Esophagus muscularis mucosa (tissue), 4 donors: ENCODE data around the gene SLC22A4. TPM values are rescaled to one million over a fixed set of nuclear protein-coding genes. Genes with fewer than 3 reads are reported as not detected.

Source experiments
- DNase-seq: peaks from one replicate; pipeline ENCODE4 v3.0.0-alpha.2; 2017; ENCODE audit errors: extremely low spot score
- H3K27ac ChIP-seq, 4 donors: fragments of 200-600 bp; sonication (generic); replicated peaks in 1 of 4; 1 replicate in 3 of 4; 2 replicates in 1 of 4; pipeline ENCODE4 v1.5.1; 2016 to 2019; ENCODE audit warnings: mild to moderate bottlenecking in 1 of 4
- H3K27me3 ChIP-seq, 4 donors: fragments of 200-600 bp; sonication (generic); one replicate each; pipeline versions ENCODE4 v1.5.1 to v1.6.0; 2016 to 2019
- H3K36me3 ChIP-seq, 4 donors: fragments of 200-600 bp; sonication (generic); one replicate each; pipeline ENCODE4 v1.5.1; 2016 to 2019
- H3K4me1 ChIP-seq, 4 donors: fragments of 200-600 bp; sonication (generic); one replicate each; pipeline ENCODE4 v1.5.1; 2016 to 2019
- H3K4me3 ChIP-seq, 4 donors: fragments of 200-600 bp; sonication (generic); 1 replicate in 2 of 4; 2 replicates in 2 of 4; pipeline ENCODE4 v1.5.1; 2016 to 2019; ENCODE audit warnings: mild to moderate bottlenecking in 4 of 4, moderate library complexity in 1 of 4
- H3K9me3 ChIP-seq, 4 donors: fragments of 200-600 bp; sonication (generic); 1 replicate in 3 of 4; 2 replicates in 1 of 4; pipeline ENCODE4 v1.5.1; 2016 to 2019
- CTCF ChIP-seq, 3 experiments: fragments of 200-600 bp in 2 of 3; fragments of 450-650 bp in 1 of 3; sonication (generic) in 2 of 3; IDR thresholded peaks; one replicate each; pipeline ENCODE4 v1.5.1; 2017 to 2019; ENCODE audit warnings: antibody characterized with exemption in 3 of 3, mild to moderate bottlenecking in 2 of 3, moderate library complexity in 1 of 3
- EP300 ChIP-seq: sonication (generic); formaldehyde crosslinking; IDR thresholded peaks from one replicate; pipeline ENCODE4 v1.6.1; 2017; ENCODE audit warnings: antibody characterized with exemption
- POLR2A ChIP-seq: fragments of 450-650 bp; IDR thresholded peaks from one replicate; pipeline ENCODE4 v1.6.1; 2017; ENCODE audit warnings: antibody characterized with exemption, moderate library complexity, mild to moderate bottlenecking, low read depth
- POLR2AphosphoS5 ChIP-seq, 2 donors: sonication (generic); formaldehyde crosslinking; IDR thresholded peaks; one replicate each; pipeline ENCODE4 v1.6.1; 2017; ENCODE audit warnings: antibody characterized with exemption in 2 of 2
- WGBS: methylation state at CpG from one replicate; pipeline ENCODE4 v1.1.5; 2018; 5-methylcytosine and 5-hydroxymethylcytosine counted together
- intact Hi-C: fragments of 100-400 bp; cut with DNase I; formaldehyde crosslinking; loops from one replicate; pipeline ENCODE4 v1.15.1; 2023
- total RNA-seq, 4 donors: library from RNA; depleted of rRNA; stranded (reverse); fragments of >200 nt; gene quantifications; one replicate each; pipeline versions ENCODE4 v1.1.0 to v1.2.1, GENCODE V29; 2016

Gene SLC22A4
- total RNA-seq, 4 donors from 2014 or later, result 0.42 to 1.7 (median 1.0) TPM

- intact Hi-C loops, result no loop called here
These were observed 13.6 kb upstream of the SLC22A4 start for GRCh38 chr5:132280371-132281240.

GRCh38 chr5:132281856-132282614 is 12.2 kb upstream of the SLC22A4 start:
- intact Hi-C loops, result no loop called here
- WGBS, result 94% methylated on average over 9 of the region's 9 CpGs
- no peaks in the 10 kb centered on the region for H3K36me3 ChIP-seq
- no peaks in the 10 kb centered on the region for H3K27me3 ChIP-seq
- H3K9me3 ChIP-seq, result no peaks in the 10 kb centered on the region
- TF ChIP-seq POLR2A, result no peak
- no peak for TF ChIP-seq CTCF (IDR thresholded peaks at IDR 0.05)
- TF ChIP-seq EP300, result no peak
- no peak for TF ChIP-seq POLR2AphosphoS5 (IDR thresholded peaks at IDR 0.05)
- no peak overlapping the region for H3K4me3 ChIP-seq
- peak; percentile 62 for DNase-seq
- peaks cover 0 to 11% (median 3%) of the 10 kb centered on the region in 4 donors for H3K4me1 ChIP-seq
- no peak overlapping the region for H3K27ac ChIP-seq

More at GRCh38 chr5:132280371-132281240, 13.6 kb upstream of the SLC22A4 start:
- Histone ChIP-seq H3K4me3 (no peak overlapping the region), H3K4me1 (peaks cover 0 to 13% (median 4%) of the 10 kb centered on the region in 4 donors), H3K36me3 (no peaks in the 10 kb centered on the region), H3K9me3 (no peaks in the 10 kb centered on the region), H3K27ac (no peak overlapping the region), H3K27me3 (no peaks in the 10 kb centered on the region)
- DNase-seq, result no peak
- 87% methylated on average over 5 of the region's 5 CpGs for WGBS
- TF ChIP-seq POLR2A, result no peak
- TF ChIP-seq EP300, result no peak
- TF ChIP-seq CTCF (IDR thresholded peaks at IDR 0.05), result no peak
- TF ChIP-seq POLR2AphosphoS5 (IDR thresholded peaks at IDR 0.05), result no peak

GRCh38 chr5:132283423-132284043 is 10.7 kb upstream of the SLC22A4 start:
- peak; percentile 90 for DNase-seq

GRCh38 chr5:132289097-132289496 is 5.1 kb upstream of the SLC22A4 start:
- TF ChIP-seq CTCF (IDR thresholded peaks at IDR 0.05) (no peak), POLR2AphosphoS5 (IDR thresholded peaks at IDR 0.05) (no peak), EP300 (no peak), POLR2A (no peak)
- 76% methylated on average over 3 of the region's 3 CpGs for WGBS
- DNase-seq, result no peak
- Histone ChIP-seq H3K9me3 (no peaks in the 10 kb centered on the region), H3K4me1 (peaks cover 8 to 11% (median 9%) of the 10 kb centered on the region in 4 donors), H3K4me3 (no peak overlapping the region), H3K27me3 (no peaks in the 10 kb centered on the region), H3K27ac (no peak overlapping the region), H3K36me3 (no peaks in the 10 kb centered on the region)
- intact Hi-C loops, result no loop called here

More at GRCh38 chr5:132283423-132284043, 10.7 kb upstream of the SLC22A4 start:
- peak in 1 of 2 donors; percentile 8 for TF ChIP-seq POLR2AphosphoS5 (IDR thresholded peaks at IDR 0.05)
- TF ChIP-seq POLR2A, result no peak
- peak; percentile 39 to 58 (median 42) for TF ChIP-seq CTCF (IDR thresholded peaks at IDR 0.05)
- intact Hi-C loops, result no loop called here
- Histone ChIP-seq H3K36me3 (no peaks in the 10 kb centered on the region), H3K4me1 (peaks cover 0 to 6% (median 0%) of the 10 kb centered on the region in 4 donors), H3K4me3 (no peak overlapping the region), H3K27ac (no peak overlapping the region), H3K9me3 (no peaks in the 10 kb centered on the region), H3K27me3 (no peaks in the 10 kb centered on the region)
- 17% methylated on average over 3 of the region's 5 CpGs for WGBS
